DND-41 (cell line): ENCODE measurements around the gene SLC2A4RG.
A peak's percentile ranks its signal among the peaks of the same experiment; 100 is the strongest.

Source experiments
- ATAC-seq: fragments of 200-7000 bp; cut with Tn5 transposase; 3 replicates; pipeline ENCODE4 v1.9.1; 2021; ENCODE audit warnings: low read depth; ENCODE audit not compliant: insufficient read depth
- DNase-seq: peaks from one replicate; pipeline ENCODE4 v3.0.0-alpha.2; 2020
- H2AFZ ChIP-seq: 2 replicates; pipeline ENCODE4 v1.6.0; 2012; ENCODE audit warnings: low read depth, low read length
- H3K27ac ChIP-seq: 2 replicates; pipeline ENCODE4 v1.5.1; 2012; ENCODE audit warnings: low read length, inconsistent platforms
- H3K27me3 ChIP-seq: fragments of 200-600 bp; sonication (generic); 2 replicates; pipeline ENCODE4 v1.6.0; 2012; ENCODE audit warnings: low read length, mild to moderate bottlenecking, inconsistent platforms; ENCODE audit not compliant: insufficient read depth, poor library complexity
- H3K36me3 ChIP-seq: 2 replicates; pipeline ENCODE4 v1.5.1; 2012; ENCODE audit warnings: low read length, inconsistent platforms; ENCODE audit not compliant: insufficient read depth
- H3K4me1 ChIP-seq: 2 replicates; pipeline ENCODE4 v1.5.1; 2012; ENCODE audit warnings: mild to moderate bottlenecking, low read length; ENCODE audit not compliant: insufficient read depth
- H3K4me2 ChIP-seq: 2 replicates; pipeline ENCODE4 v1.6.0; 2012; ENCODE audit warnings: mild to moderate bottlenecking, moderate library complexity, low read length, inconsistent platforms; ENCODE audit not compliant: insufficient read depth
- H3K4me3 ChIP-seq, 2 experiments: fragments of 200-600 bp in 1 of 2; shearing (Covaris generic) in 1 of 2; 2 replicates each; pipeline ENCODE4 v1.5.1; 2012 to 2016; ENCODE audit warnings: inconsistent platforms in 2 of 2, low read length in 2 of 2, mild to moderate bottlenecking in 2 of 2, low read depth in 1 of 2, moderate library complexity in 1 of 2
- H3K79me2 ChIP-seq: 2 replicates; pipeline ENCODE4 v1.6.0; 2012; ENCODE audit warnings: low read length, inconsistent platforms; ENCODE audit not compliant: insufficient read depth
- H3K9ac ChIP-seq: 2 replicates; pipeline ENCODE4 v1.6.0; 2012; ENCODE audit warnings: low read depth, mild to moderate bottlenecking, inconsistent platforms, low read length, moderate library complexity
- H3K9me3 ChIP-seq: 2 replicates; pipeline ENCODE4 v1.5.1; 2012; ENCODE audit warnings: low read length, moderate library complexity, mild to moderate bottlenecking, inconsistent platforms; ENCODE audit not compliant: insufficient read depth, severe bottlenecking
- H4K20me1 ChIP-seq: 2 replicates; pipeline ENCODE4 v1.6.0; 2012; ENCODE audit warnings: low read length; ENCODE audit not compliant: insufficient read depth
- EZH2 ChIP-seq: IDR thresholded peaks from 3 replicates; pipeline ENCODE4 v1.6.1; 2012; ENCODE audit warnings: borderline replicate concordance, low read depth, mild to moderate bottlenecking, moderate library complexity, low read length, inconsistent platforms; ENCODE audit not compliant: severe bottlenecking
- TF ChIP-seq, protein P1 (sequence below): IDR thresholded peaks from 2 replicates; pipeline ENCODE4 v1.5.1; 2012; ENCODE audit warnings: borderline replicate concordance, low read length, moderate library complexity, mild to moderate bottlenecking; ENCODE audit not compliant: poor library complexity, severe bottlenecking; ENCODE audit errors: extremely low read depth

SLC2A4RG gene

DNA sequence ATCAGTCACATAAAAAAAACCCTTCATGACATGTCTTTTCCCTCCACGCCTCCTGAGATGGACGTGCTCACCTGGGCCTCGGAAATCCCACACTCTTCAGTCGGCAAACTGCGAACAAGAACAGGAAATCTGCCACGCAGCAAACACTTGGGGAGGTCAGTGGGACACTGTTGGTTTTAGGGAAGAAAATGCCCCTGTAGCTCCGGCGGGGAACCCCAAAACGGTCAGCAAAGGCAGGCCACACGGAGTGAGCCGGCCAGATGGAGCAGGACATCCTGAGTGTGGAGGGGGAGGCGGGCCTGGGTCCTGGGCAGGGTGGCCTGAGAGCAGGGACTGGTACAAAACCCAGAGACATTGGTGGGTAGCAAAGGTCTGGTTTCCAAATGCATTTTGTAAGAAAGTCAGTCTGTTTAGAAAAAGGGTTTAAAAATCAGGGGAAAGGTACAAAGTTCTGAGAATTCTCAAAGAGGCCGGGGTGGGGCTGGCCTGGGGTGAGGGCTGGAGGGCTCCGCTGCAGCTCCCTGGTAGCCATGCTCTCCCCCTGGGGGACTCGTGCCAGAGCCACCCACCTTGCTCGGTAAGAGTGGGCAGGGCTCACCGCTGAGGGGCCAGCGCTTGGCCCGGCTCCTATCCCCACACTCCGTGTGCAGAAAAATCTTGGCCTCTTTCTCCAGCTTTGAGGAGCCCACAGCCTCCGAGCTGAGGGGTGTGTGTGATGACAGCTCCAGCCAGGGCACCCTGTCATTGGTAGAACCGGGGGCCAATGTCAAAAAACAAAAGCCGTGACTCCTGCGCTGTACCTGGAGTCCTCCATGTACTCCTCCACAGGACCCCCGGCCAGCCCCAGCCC is 5.2 kb downstream of the SLC2A4RG start:
- 0 out of 3 replicates have a peak, but pooled peaks have one; percentile 1 for ATAC-seq
- H3K27ac ChIP-seq, result no peak overlapping the region
- TF ChIP-seq, protein P1, sequence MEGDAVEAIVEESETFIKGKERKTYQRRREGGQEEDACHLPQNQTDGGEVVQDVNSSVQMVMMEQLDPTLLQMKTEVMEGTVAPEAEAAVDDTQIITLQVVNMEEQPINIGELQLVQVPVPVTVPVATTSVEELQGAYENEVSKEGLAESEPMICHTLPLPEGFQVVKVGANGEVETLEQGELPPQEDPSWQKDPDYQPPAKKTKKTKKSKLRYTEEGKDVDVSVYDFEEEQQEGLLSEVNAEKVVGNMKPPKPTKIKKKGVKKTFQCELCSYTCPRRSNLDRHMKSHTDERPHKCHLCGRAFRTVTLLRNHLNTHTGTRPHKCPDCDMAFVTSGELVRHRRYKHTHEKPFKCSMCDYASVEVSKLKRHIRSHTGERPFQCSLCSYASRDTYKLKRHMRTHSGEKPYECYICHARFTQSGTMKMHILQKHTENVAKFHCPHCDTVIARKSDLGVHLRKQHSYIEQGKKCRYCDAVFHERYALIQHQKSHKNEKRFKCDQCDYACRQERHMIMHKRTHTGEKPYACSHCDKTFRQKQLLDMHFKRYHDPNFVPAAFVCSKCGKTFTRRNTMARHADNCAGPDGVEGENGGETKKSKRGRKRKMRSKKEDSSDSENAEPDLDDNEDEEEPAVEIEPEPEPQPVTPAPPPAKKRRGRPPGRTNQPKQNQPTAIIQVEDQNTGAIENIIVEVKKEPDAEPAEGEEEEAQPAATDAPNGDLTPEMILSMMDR, result no peak
- no peak for TF ChIP-seq EZH2

DNA sequence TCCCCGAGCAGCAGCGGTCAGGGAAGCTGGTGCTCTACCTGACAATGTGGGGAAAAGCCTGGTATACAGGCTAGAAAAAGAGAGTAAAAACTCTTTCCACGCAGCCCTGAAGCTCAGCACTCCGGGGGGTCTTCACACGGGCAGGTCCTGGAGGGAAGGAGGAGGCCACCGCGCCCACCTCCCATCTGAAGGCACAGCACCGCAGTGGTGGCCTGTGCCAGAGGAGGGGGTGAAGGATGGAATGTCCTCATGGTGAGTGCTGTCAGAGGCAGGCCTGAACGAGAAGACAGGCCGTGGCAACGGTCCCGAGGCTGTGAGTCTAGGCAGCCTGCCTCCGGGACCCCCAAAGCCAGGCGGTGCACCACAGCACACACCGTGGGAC is 5.8 kb downstream of the SLC2A4RG start:
- Histone ChIP-seq H3K27me3 (no peaks in the 10 kb centered on the region), H3K79me2 (peaks cover 7% of the 10 kb centered on the region; the same call in 1 of the 2 replicates), H3K36me3 (peaks cover 28% of the 10 kb centered on the region), H3K4me1 (peaks cover 20% of the 10 kb centered on the region), H2AFZ (no peak overlapping the region), H3K9me3 (no peaks in the 10 kb centered on the region), H3K4me2 (no peak overlapping the region), H3K27ac (no peak overlapping the region), H3K4me3 (no peak overlapping the region), H4K20me1 (peaks cover 19% of the 10 kb centered on the region), H3K9ac (no peak overlapping the region)
- 0 out of 3 replicates have a peak, but pooled peaks have one; percentile 7 for ATAC-seq
- no peak for DNase-seq
- TF ChIP-seq EZH2, result no peak
- TF ChIP-seq, protein P1, result no peak

More for the DNA sequence above, 5.2 kb downstream of the SLC2A4RG start:
- DNase-seq, result no peak
- H3K4me1 ChIP-seq, result peaks cover 19% of the 10 kb centered on the region
- no peak overlapping the region for H3K4me3 ChIP-seq
- peaks cover 19% of the 10 kb centered on the region for H4K20me1 ChIP-seq
- H3K27me3 ChIP-seq, result no peaks in the 10 kb centered on the region
- no peak overlapping the region for H3K9ac ChIP-seq
- no peaks in the 10 kb centered on the region for H3K9me3 ChIP-seq
- H3K79me2 ChIP-seq, result peaks cover 8% of the 10 kb centered on the region; the same call in 1 of the 2 replicates
- H3K36me3 ChIP-seq, result peaks cover 28% of the 10 kb centered on the region
- no peak overlapping the region for H3K4me2 ChIP-seq
- no peak overlapping the region for H2AFZ ChIP-seq

DNA sequence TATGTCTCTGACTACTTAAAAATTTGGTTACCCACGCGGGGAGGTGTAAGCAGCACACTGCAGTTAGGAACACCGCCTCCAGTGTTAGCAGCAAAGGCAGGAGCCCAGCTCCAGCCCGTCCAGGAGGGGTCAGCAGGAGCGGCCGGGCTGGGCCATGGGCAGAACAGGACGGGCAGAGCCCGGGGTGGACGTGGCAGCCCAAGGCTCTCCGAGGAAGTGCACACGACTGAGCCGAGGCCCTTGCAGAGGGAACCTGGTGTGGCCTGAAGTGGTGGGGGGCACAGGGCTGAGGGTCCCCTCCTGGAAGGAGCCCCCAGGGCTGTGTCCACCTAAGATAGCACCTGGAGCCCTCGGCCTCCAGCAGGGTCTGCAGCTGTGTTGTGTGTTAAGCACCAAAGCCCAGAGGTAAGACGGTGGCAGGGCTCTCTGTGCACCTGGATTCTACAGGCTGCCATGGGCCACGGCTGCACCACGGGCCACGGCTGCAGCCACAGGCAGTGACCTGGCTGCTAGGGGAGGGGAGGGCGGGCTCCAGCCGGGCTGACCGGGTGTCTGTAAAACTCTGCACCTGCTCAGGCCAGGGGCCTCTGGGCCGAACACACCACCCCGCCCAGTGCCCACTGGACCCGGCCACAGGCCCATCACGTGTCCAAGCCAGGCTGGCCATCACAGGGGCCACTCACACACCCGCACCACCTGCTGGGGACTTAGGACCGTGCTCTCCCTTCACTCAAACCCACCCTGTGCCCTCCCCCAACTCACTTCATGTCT is 6.6 kb downstream of the SLC2A4RG start:
- DNase-seq (no peak), ATAC-seq (no peak)

More for the DNA sequence above, 6.6 kb downstream of the SLC2A4RG start:
- Histone ChIP-seq H3K4me1 (peaks cover 20% of the 10 kb centered on the region), H3K79me2 (no peaks in the 10 kb centered on the region), H4K20me1 (peaks cover 12% of the 10 kb centered on the region), H3K27me3 (no peaks in the 10 kb centered on the region), H3K4me2 (no peak overlapping the region), H3K36me3 (peaks cover 22% of the 10 kb centered on the region), H3K9me3 (no peaks in the 10 kb centered on the region), H3K4me3 (no peak overlapping the region), H3K9ac (no peak overlapping the region), H3K27ac (no peak overlapping the region), H2AFZ (no peak overlapping the region)
- TF ChIP-seq, protein P1, result no peak
- TF ChIP-seq EZH2, result no peak
